Testis (tissue), 3 donors: ENCODE measurements around the gene PABPC3. TPM values are rescaled to one million over a fixed set of nuclear protein-coding genes. Genes with fewer than 3 reads are reported as not detected.

Experiments used
- DNase-seq: peaks from one replicate; pipeline ENCODE4 v3.0.0-alpha.2; 2019
- H3K27ac ChIP-seq, 2 donors: fragments of 200-600 bp; sonication (generic); one replicate each; pipeline ENCODE4 v1.5.1; 2019
- H3K27me3 ChIP-seq: fragments of 200-600 bp; sonication (generic); one replicate; pipeline ENCODE4 v1.5.1; 2019
- H3K36me3 ChIP-seq: fragments of 200-600 bp; sonication (generic); one replicate; pipeline ENCODE4 v1.5.1; 2017; ENCODE audit warnings: low read depth; ENCODE audit errors: missing control alignments
- H3K4me1 ChIP-seq: fragments of 200-600 bp; sonication (generic); one replicate; pipeline ENCODE4 v1.5.1; 2019
- H3K4me3 ChIP-seq, 2 donors: fragments of 200-600 bp; sonication (generic); one replicate each; pipeline ENCODE4 v1.5.1; 2017 to 2019
- H3K9me3 ChIP-seq: fragments of 200-600 bp; sonication (generic); one replicate; pipeline ENCODE4 v1.5.1; 2017
- CTCF ChIP-seq, 3 experiments: fragments of 450-650 bp in 2 of 3; fragments of 200-600 bp in 1 of 3; sonication (generic) in 1 of 3; IDR thresholded peaks; one replicate each; pipeline ENCODE4 v1.5.1; 2016 to 2019; ENCODE audit warnings: antibody characterized with exemption in 3 of 3, mild to moderate bottlenecking in 2 of 3, moderate library complexity in 1 of 3
- POLR2A ChIP-seq: fragments of 450-650 bp; IDR thresholded peaks from one replicate; pipeline ENCODE4 v1.6.1; 2017; ENCODE audit warnings: antibody characterized with exemption, mild to moderate bottlenecking, moderate library complexity
- WGBS, 2 donors: methylation state at CpG; one replicate each; pipeline ENCODE4 v1.1.5; 2018; 5-methylcytosine and 5-hydroxymethylcytosine counted together
- intact Hi-C: fragments of 100-400 bp; cut with DNase I; formaldehyde crosslinking; loops from one replicate; pipeline ENCODE4 v1.15.1; 2023; ENCODE audit warnings: low total_unique reads
- polyA plus RNA-seq: library from polyadenylated mRNA; stranded (reverse); fragments of 350-450 nt; fragmentation: Illumina TruSeq; extraction: RNeasy Lipid Tissue Mini Kit (QIAGEN cat#74804); gene quantifications from one replicate; pipeline ENCODE4 v1.2.3, GENCODE V29; 2014; ENCODE audit warnings: low read depth, low replicate concordance; ENCODE audit not compliant: insufficient read depth
- total RNA-seq, 2 donors: library from RNA; depleted of rRNA; stranded (reverse); fragments of >200 nt; gene quantifications; one replicate each; pipeline ENCODE4 v1.2.3, GENCODE V29; 2016

The PABPC3 gene
- total and polyA plus RNA-seq, 3 donors from 2014 or later, result 24.0 to 66.0 (median 31.7) TPM

GRCh38 chr13:25067064-25067463, 28.9 kb upstream of the PABPC3 start:
- intact Hi-C loops, result no loop called here
- H3K4me1 ChIP-seq, result no peaks in the 10 kb centered on the region
- H3K27me3 ChIP-seq, result no peaks in the 10 kb centered on the region
- no peak overlapping the region for H3K27ac ChIP-seq
- 53 to 84% methylated on average over 3 of the region's 3 CpGs for WGBS, 2 donors
- DNase-seq, result no peak
- no peak for TF ChIP-seq POLR2A
- TF ChIP-seq CTCF (IDR thresholded peaks at IDR 0.05), result no peak
- H3K9me3 ChIP-seq, result no peaks in the 10 kb centered on the region
- H3K4me3 ChIP-seq, result no peak overlapping the region
- no peaks in the 10 kb centered on the region for H3K36me3 ChIP-seq

DNA sequence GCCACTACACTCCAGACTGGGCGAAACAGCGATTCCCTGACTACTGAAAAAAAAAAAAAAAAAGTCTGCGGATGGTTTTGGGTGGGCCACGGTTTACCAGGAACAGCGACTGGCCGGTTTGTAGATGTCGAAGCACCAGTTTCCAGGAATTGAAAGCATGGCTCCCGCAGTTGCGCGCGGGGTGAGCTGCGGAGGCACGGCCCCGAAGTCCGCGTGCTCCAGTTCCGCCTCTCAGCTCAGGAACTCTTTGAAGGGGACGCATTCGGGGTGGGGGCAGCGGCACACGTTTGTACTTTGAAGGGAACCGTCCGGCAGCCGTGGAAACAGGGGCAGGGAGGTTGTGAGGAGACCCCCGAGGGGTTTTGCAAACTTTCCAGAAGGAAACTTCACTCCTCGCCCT, 27.1 kb upstream of the PABPC3 start:
- TF ChIP-seq CTCF (IDR thresholded peaks at IDR 0.05) (no peak), POLR2A (no peak)
- WGBS, 2 donors, result 58 to 59% methylated on average over 19 to 26 of the region's 26 CpGs
- H3K4me1 ChIP-seq, result no peaks in the 10 kb centered on the region
- no peak overlapping the region for H3K27ac ChIP-seq
- peak overlapping the region; percentile 15 to 48 for H3K4me3 ChIP-seq
- DNase-seq, result no peak
- intact Hi-C loops, result no loop called here
- no peaks in the 10 kb centered on the region for H3K36me3 ChIP-seq
- no peaks in the 10 kb centered on the region for H3K27me3 ChIP-seq
- H3K9me3 ChIP-seq, result no peaks in the 10 kb centered on the region

DNA sequence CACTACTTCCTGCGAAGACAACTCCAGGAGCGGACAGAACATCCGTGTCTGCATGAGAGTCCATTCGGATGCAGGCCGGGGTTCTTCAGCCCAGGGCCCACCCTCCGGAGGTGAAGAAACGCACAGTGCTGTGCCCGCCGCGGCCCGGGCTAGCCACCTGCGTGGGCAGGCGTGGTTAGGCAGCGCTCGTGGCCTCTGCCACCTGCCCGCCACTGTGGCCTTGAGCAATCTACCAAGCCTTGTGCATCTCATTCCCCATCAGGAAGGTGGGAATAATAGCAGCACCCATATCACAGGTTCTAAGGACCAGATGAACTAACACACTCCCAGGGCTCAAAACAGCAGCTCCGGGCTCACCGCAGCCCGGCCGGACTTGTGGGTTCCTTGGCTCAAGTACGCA, 26.7 kb upstream of the PABPC3 start:
- Histone ChIP-seq H3K36me3 (no peaks in the 10 kb centered on the region), H3K4me3 (peak overlapping the region; percentile 15 to 48), H3K4me1 (no peaks in the 10 kb centered on the region), H3K27ac (no peak overlapping the region), H3K9me3 (no peaks in the 10 kb centered on the region), H3K27me3 (no peaks in the 10 kb centered on the region)
- intact Hi-C loops, result no loop called here
- WGBS, 2 donors, result 42 to 86% methylated on average over 5 to 21 of the region's 21 CpGs
- TF ChIP-seq CTCF (IDR thresholded peaks at IDR 0.05) (no peak), POLR2A (no peak)
- DNase-seq, result no peak

- Histone ChIP-seq H3K36me3 (no peaks in the 10 kb centered on the region), H3K4me3 (no peak overlapping the region), H3K9me3 (no peaks in the 10 kb centered on the region), H3K4me1 (no peaks in the 10 kb centered on the region), H3K27ac (no peak overlapping the region), H3K27me3 (no peaks in the 10 kb centered on the region)
- intact Hi-C loops, result no loop called here
- DNase-seq, result no peak
- TF ChIP-seq CTCF (IDR thresholded peaks at IDR 0.05), result no peak
- WGBS, 2 donors, result 30 to 38% methylated on average over 8 of the region's 8 CpGs
Observed at GRCh38 chr13:25069911-25070310, 26.0 kb upstream of the PABPC3 start.

DNA sequence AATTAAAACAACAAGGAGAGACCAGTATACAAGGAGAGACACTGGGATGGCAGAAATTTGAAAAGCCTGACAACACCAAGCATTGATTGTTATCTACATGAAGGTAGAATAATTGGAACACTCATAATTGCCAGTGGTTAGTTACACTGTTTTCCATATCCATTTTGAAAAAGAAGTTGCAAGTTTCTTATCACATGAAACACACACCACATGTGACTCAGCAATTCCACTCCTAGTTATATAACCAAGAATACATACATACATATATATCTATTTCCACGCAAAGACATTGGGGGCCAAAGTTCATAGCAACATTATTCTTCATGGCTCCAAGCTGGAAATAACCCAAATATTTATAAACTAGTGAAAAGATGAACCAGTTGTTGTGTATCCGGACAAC, 15.2 kb upstream of the PABPC3 start:
- intact Hi-C loops, result no loop called here
- Histone ChIP-seq H3K4me1 (no peaks in the 10 kb centered on the region), H3K9me3 (no peaks in the 10 kb centered on the region), H3K27ac (no peak overlapping the region), H3K4me3 (no peak overlapping the region), H3K27me3 (no peaks in the 10 kb centered on the region), H3K36me3 (no peaks in the 10 kb centered on the region)
- DNase-seq, result no peak
- no peak for TF ChIP-seq CTCF (IDR thresholded peaks at IDR 0.05)
- TF ChIP-seq POLR2A, result no peak
- 67 to 71% methylated on average over 2 of the region's 2 CpGs for WGBS, 2 donors
